ENCODE results near the gene LAPTM5.

LAPTM5 gene

GRCh38 chr1:30721812-30722537 lies 35.6 kb downstream of the LAPTM5 start:
- Mint-ChIP-seq H3K27me3 (no peaks in the 10 kb centered on the region), H3K36me3 (ENCODE audit: low read depth) (peaks cover 32% of the 10 kb centered on the region), H3K9me3 (no peaks in the 10 kb centered on the region), H3K4me1 (ENCODE audit: low read depth) (peaks cover 41% of the 10 kb centered on the region), H3K4me3 (no peak overlapping the region), H3K27ac (peak overlapping the region; percentile 18)
- DNase-seq, result no peak

GRCh38 chr1:30721341-30721793 lies 36.2 kb downstream of the LAPTM5 start:
- Mint-ChIP-seq H3K27ac (no peak overlapping the region), H3K36me3 (ENCODE audit: low read depth) (peaks cover 31% of the 10 kb centered on the region), H3K9me3 (no peaks in the 10 kb centered on the region), H3K4me1 (ENCODE audit: low read depth) (peaks cover 44% of the 10 kb centered on the region), H3K27me3 (no peaks in the 10 kb centered on the region), H3K4me3 (no peak overlapping the region)
- DNase-seq, result no peak

- Mint-ChIP-seq H3K27me3 (no peaks in the 10 kb centered on the region), H3K4me1 (ENCODE audit: low read depth) (peaks cover 44% of the 10 kb centered on the region), H3K36me3 (ENCODE audit: low read depth) (peaks cover 28% of the 10 kb centered on the region), H3K4me3 (no peak overlapping the region), H3K9me3 (peaks cover 2% of the 10 kb centered on the region), H3K27ac (no peak overlapping the region)
- no peak for DNase-seq
Observed at GRCh38 chr1:30720271-30721223, 37.0 kb downstream of the LAPTM5 start.

- Mint-ChIP-seq H3K27me3 (no peaks in the 10 kb centered on the region), H3K36me3 (ENCODE audit: low read depth) (peaks cover 27% of the 10 kb centered on the region), H3K9me3 (peaks cover 9% of the 10 kb centered on the region), H3K27ac (peak overlapping the region; percentile 97), H3K4me3 (peak overlapping the region; percentile 87), H3K4me1 (ENCODE audit: low read depth) (peaks cover 43% of the 10 kb centered on the region)
- DNase-seq, result no peak
Observed at GRCh38 chr1:30719406-30720270, 37.9 kb downstream of the LAPTM5 start.

GRCh38 chr1:30718636-30719405 lies 38.8 kb downstream of the LAPTM5 start:
- peak; percentile 96 for DNase-seq
- peak overlapping the region; percentile 87 for H3K4me3 Mint-ChIP-seq
- no peaks in the 10 kb centered on the region for H3K27me3 Mint-ChIP-seq
- peaks cover 25% of the 10 kb centered on the region for H3K36me3 Mint-ChIP-seq (ENCODE audit: low read depth)
- peak overlapping the region; percentile 97 for H3K27ac Mint-ChIP-seq
- peaks cover 9% of the 10 kb centered on the region for H3K9me3 Mint-ChIP-seq
- H3K4me1 Mint-ChIP-seq (ENCODE audit: low read depth), result peaks cover 37% of the 10 kb centered on the region

- Mint-ChIP-seq H3K4me1 (ENCODE audit: low read depth) (peaks cover 35% of the 10 kb centered on the region), H3K4me3 (peak overlapping the region; percentile 86), H3K36me3 (ENCODE audit: low read depth) (peaks cover 23% of the 10 kb centered on the region), H3K27me3 (no peaks in the 10 kb centered on the region), H3K27ac (peak overlapping the region; percentile 97), H3K9me3 (peaks cover 9% of the 10 kb centered on the region)
- peak; percentile 100 for DNase-seq
Observed at GRCh38 chr1:30718091-30718635, 39.4 kb downstream of the LAPTM5 start.

GRCh38 chr1:30716646-30717045 lies 40.9 kb downstream of the LAPTM5 start:
- H3K27ac Mint-ChIP-seq, result no peak overlapping the region
- H3K9me3 Mint-ChIP-seq, result peaks cover 9% of the 10 kb centered on the region
- H3K4me3 Mint-ChIP-seq, result no peak overlapping the region
- no peak for DNase-seq
- H3K27me3 Mint-ChIP-seq, result peaks cover 4% of the 10 kb centered on the region
- H3K36me3 Mint-ChIP-seq (ENCODE audit: low read depth), result peaks cover 16% of the 10 kb centered on the region
- peaks cover 30% of the 10 kb centered on the region for H3K4me1 Mint-ChIP-seq (ENCODE audit: low read depth)

- Mint-ChIP-seq H3K27me3 (peaks cover 4% of the 10 kb centered on the region), H3K27ac (no peak overlapping the region), H3K4me1 (ENCODE audit: low read depth) (peaks cover 25% of the 10 kb centered on the region), H3K9me3 (peaks cover 9% of the 10 kb centered on the region), H3K4me3 (no peak overlapping the region), H3K36me3 (ENCODE audit: low read depth) (peaks cover 11% of the 10 kb centered on the region)
- no peak for DNase-seq
Observed at GRCh38 chr1:30715886-30716285, 41.7 kb downstream of the LAPTM5 start.

GRCh38 chr1:30715216-30715615 lies 42.4 kb downstream of the LAPTM5 start:
- Mint-ChIP-seq H3K9me3 (peaks cover 9% of the 10 kb centered on the region), H3K27ac (no peak overlapping the region), H3K4me1 (ENCODE audit: low read depth) (peaks cover 19% of the 10 kb centered on the region), H3K36me3 (ENCODE audit: low read depth) (peaks cover 11% of the 10 kb centered on the region), H3K4me3 (no peak overlapping the region), H3K27me3 (peaks cover 4% of the 10 kb centered on the region)
- no peak for DNase-seq

- Mint-ChIP-seq H3K27ac (no peak overlapping the region), H3K9me3 (peaks cover 9% of the 10 kb centered on the region), H3K27me3 (peaks cover 4% of the 10 kb centered on the region)
Observed at GRCh38 chr1:30714536-30715090, 43.0 kb downstream of the LAPTM5 start.

GRCh38 chr1:30714025-30714424 lies 43.5 kb downstream of the LAPTM5 start:
- Mint-ChIP-seq H3K27ac (no peak overlapping the region), H3K9me3 (peaks cover 9% of the 10 kb centered on the region), H3K4me3 (no peak overlapping the region), H3K36me3 (ENCODE audit: low read depth) (peaks cover 11% of the 10 kb centered on the region), H3K27me3 (peaks cover 5% of the 10 kb centered on the region), H3K4me1 (ENCODE audit: low read depth) (peaks cover 9% of the 10 kb centered on the region)
- DNase-seq, result no peak

More at GRCh38 chr1:30714536-30715090, 43.0 kb downstream of the LAPTM5 start:
- Mint-ChIP-seq H3K4me1 (ENCODE audit: low read depth) (peaks cover 13% of the 10 kb centered on the region), H3K4me3 (no peak overlapping the region), H3K36me3 (ENCODE audit: low read depth) (peaks cover 11% of the 10 kb centered on the region)
- no peak for DNase-seq

GRCh38 chr1:30713311-30713710 lies 44.3 kb downstream of the LAPTM5 start:
- Mint-ChIP-seq H3K4me3 (no peak overlapping the region), H3K9me3 (peaks cover 9% of the 10 kb centered on the region), H3K27me3 (peaks cover 8% of the 10 kb centered on the region), H3K36me3 (ENCODE audit: low read depth) (peaks cover 9% of the 10 kb centered on the region), H3K27ac (no peak overlapping the region), H3K4me1 (ENCODE audit: low read depth) (peaks cover 9% of the 10 kb centered on the region)
- no peak for DNase-seq

- Mint-ChIP-seq H3K4me3 (no peak overlapping the region), H3K27ac (no peak overlapping the region), H3K36me3 (ENCODE audit: low read depth) (peaks cover 9% of the 10 kb centered on the region), H3K4me1 (ENCODE audit: low read depth) (peaks cover 8% of the 10 kb centered on the region), H3K9me3 (peaks cover 9% of the 10 kb centered on the region), H3K27me3 (peaks cover 10% of the 10 kb centered on the region)
- no peak for DNase-seq
Observed at GRCh38 chr1:30712583-30712982, 45.0 kb downstream of the LAPTM5 start.

Data from activated T-cell treated with anti-CD3 and anti-CD28 coated beads, Interleukin-2, amount 50 U/mL, for 24 hours (primary cell).